Activated B cell treated with CpG ODN at 0.5 μM for 24 hours (primary cell): ENCODE data around the gene PLA2G15. TPM values are rescaled to one million over a fixed set of nuclear protein-coding genes. Genes with fewer than 3 reads are reported as not detected.

Experiments used
- ATAC-seq: fragments of 200-7000 bp; cut with Tn5 transposase; one replicate; pipeline ENCODE4 v1.10.0; 2021; ENCODE audit warnings: low read depth, mild to moderate bottlenecking, moderate library complexity
- CTCF ChIA-PET: fragments of 350-600 bp; sonication (Branson Sonifier 250); formaldehyde crosslinking; loops from one replicate; lab custom pipeline; 2021; ENCODE audit warnings: antibody characterized with exemption; lab: Charles Lee
- POLR2A ChIA-PET: fragments of 350-600 bp; sonication (Branson Sonifier 250); formaldehyde crosslinking; loops from one replicate; lab custom pipeline; 2021; ENCODE audit warnings: antibody characterized with exemption; lab: Charles Lee
- DNase-seq: peaks from one replicate; pipeline ENCODE4 v3.0.0; 2022
- H3K27ac Mint-ChIP-seq: one replicate; pipeline ENCODE4 v1.8.0; 2020; ENCODE audit warnings: mixed read lengths
- H3K27me3 Mint-ChIP-seq: one replicate; pipeline ENCODE4 v1.8.0; 2021; ENCODE audit warnings: mixed read lengths
- H3K36me3 Mint-ChIP-seq: one replicate; pipeline ENCODE4 v1.8.0; 2021; ENCODE audit warnings: low read depth, mixed read lengths
- H3K4me1 Mint-ChIP-seq: one replicate; pipeline ENCODE4 v1.8.0; 2021; ENCODE audit warnings: mixed read lengths
- H3K4me3 Mint-ChIP-seq: one replicate; pipeline ENCODE4 v1.8.0; 2020; ENCODE audit warnings: mild to moderate bottlenecking, mixed read lengths
- H3K9me3 Mint-ChIP-seq: one replicate; pipeline ENCODE4 v1.8.0; 2020; ENCODE audit warnings: mixed read lengths
- intact Hi-C: fragments of 100-400 bp; cut with micrococcal nuclease; formaldehyde crosslinking; loops from one replicate; pipeline ENCODE4 v1.15.1; 2024
- total RNA-seq: library from RNA; stranded (reverse); gene quantifications from 2 replicates; pipeline ENCODE4 v1.2.3, GENCODE V29; 2022
- TF ChIP-seq, protein P1 (sequence below): fragments of 200-600 bp; IDR thresholded peaks from one replicate; pipeline ENCODE4 v1.8.0; 2022; ENCODE audit warnings: antibody characterized with exemption, mild to moderate bottlenecking

The PLA2G15 gene
- total RNA-seq, 1 donor from 2014 or later: 8.6 TPM

- DNase-seq (no peak), ATAC-seq (no peak)
- POLR2A ChIA-PET: interaction anchor here (0.7 kb wide), 2 partner anchors 94 to 149 kb away, joined by 4 to 5 read pairs; no protein-coding TSS in a partner anchor
- peaks cover 15% of the 10 kb centered on the region for H3K36me3 Mint-ChIP-seq
- H3K4me3 Mint-ChIP-seq: no peak overlapping the region
- H3K27ac Mint-ChIP-seq: peak overlapping the region; percentile 24
- H3K4me1 Mint-ChIP-seq: peaks cover 31% of the 10 kb centered on the region
- TF ChIP-seq, protein P1, sequence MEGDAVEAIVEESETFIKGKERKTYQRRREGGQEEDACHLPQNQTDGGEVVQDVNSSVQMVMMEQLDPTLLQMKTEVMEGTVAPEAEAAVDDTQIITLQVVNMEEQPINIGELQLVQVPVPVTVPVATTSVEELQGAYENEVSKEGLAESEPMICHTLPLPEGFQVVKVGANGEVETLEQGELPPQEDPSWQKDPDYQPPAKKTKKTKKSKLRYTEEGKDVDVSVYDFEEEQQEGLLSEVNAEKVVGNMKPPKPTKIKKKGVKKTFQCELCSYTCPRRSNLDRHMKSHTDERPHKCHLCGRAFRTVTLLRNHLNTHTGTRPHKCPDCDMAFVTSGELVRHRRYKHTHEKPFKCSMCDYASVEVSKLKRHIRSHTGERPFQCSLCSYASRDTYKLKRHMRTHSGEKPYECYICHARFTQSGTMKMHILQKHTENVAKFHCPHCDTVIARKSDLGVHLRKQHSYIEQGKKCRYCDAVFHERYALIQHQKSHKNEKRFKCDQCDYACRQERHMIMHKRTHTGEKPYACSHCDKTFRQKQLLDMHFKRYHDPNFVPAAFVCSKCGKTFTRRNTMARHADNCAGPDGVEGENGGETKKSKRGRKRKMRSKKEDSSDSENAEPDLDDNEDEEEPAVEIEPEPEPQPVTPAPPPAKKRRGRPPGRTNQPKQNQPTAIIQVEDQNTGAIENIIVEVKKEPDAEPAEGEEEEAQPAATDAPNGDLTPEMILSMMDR: no peak
- CTCF ChIA-PET: interaction anchor here (1.0 kb wide), 1 partner anchor 28 kb away, joined by 3 read pairs; no protein-coding TSS in a partner anchor
- no peaks in the 10 kb centered on the region for H3K9me3 Mint-ChIP-seq
- no peaks in the 10 kb centered on the region for H3K27me3 Mint-ChIP-seq
- intact Hi-C loops: loop anchor here (10.0 kb wide), 2 partner anchors 569 to 749 kb away; partner anchors contain the start of genes ACD, AGRP, ATP6V0D1 and C16orf86
Measured at GRCh38 chr16:68233835-68234187, 11.4 kb upstream of the PLA2G15 start.

- ChIA-PET POLR2A (no interaction called here), CTCF (interaction anchor here (1.0 kb wide), 1 partner anchor 27 kb away, joined by 3 read pairs; no protein-coding TSS in a partner anchor)
- H3K36me3 Mint-ChIP-seq: peaks cover 11% of the 10 kb centered on the region
- ATAC-seq (no peak), DNase-seq (no peak)
- peaks cover 29% of the 10 kb centered on the region for H3K4me1 Mint-ChIP-seq
- TF ChIP-seq, protein P1: no peak
- no peaks in the 10 kb centered on the region for H3K27me3 Mint-ChIP-seq
- peak overlapping the region; percentile 51 for H3K4me3 Mint-ChIP-seq
- intact Hi-C loops: loop anchor here (10.0 kb wide), 2 partner anchors 570 to 750 kb away; partner anchors contain the start of genes ACD, AGRP, ATP6V0D1 and C16orf86
- H3K9me3 Mint-ChIP-seq: no peaks in the 10 kb centered on the region
- H3K27ac Mint-ChIP-seq: peak overlapping the region; percentile 24
Measured at GRCh38 chr16:68234188-68235107, 10.7 kb upstream of the PLA2G15 start.

GRCh38 chr16:68235108-68235886 is 9.9 kb upstream of the PLA2G15 start:
- ChIA-PET POLR2A (interaction anchor here (0.6 to 2.0 kb wide), 2 partner anchors 10 to 234 kb away, joined by 4 to 13 read pairs; partner anchors contain the start of gene PLA2G15), CTCF (interaction anchor here (2.2 kb wide), 1 partner anchor 26 kb away, joined by 8 read pairs; no protein-coding TSS in a partner anchor)
- Mint-ChIP-seq H3K4me1 (peaks cover 33% of the 10 kb centered on the region), H3K27ac (no peak overlapping the region), H3K27me3 (no peaks in the 10 kb centered on the region), H3K36me3 (peaks cover 9% of the 10 kb centered on the region), H3K9me3 (no peaks in the 10 kb centered on the region), H3K4me3 (peak overlapping the region; percentile 41)
- ATAC-seq (no peak), DNase-seq (no peak)
- intact Hi-C loops: loop anchor here (10.0 kb wide), 2 partner anchors 570 to 750 kb away; partner anchors contain the start of genes ACD, AGRP, ATP6V0D1 and C16orf86
- TF ChIP-seq, protein P1: no peak

- TF ChIP-seq, protein P1: no peak
- ATAC-seq: no peak
- ChIA-PET CTCF (interaction anchor here (2.2 kb wide), 1 partner anchor 26 kb away, joined by 8 read pairs; no protein-coding TSS in a partner anchor), POLR2A (interaction anchor here (0.6 to 2.0 kb wide), 2 partner anchors 9 to 234 kb away, joined by 4 to 13 read pairs; partner anchors contain the start of gene PLA2G15)
- H3K36me3 Mint-ChIP-seq: peaks cover 6% of the 10 kb centered on the region
- no peak for DNase-seq
- H3K9me3 Mint-ChIP-seq: no peaks in the 10 kb centered on the region
- peaks cover 33% of the 10 kb centered on the region for H3K4me1 Mint-ChIP-seq
- intact Hi-C loops: loop anchor here (2.0 to 10.0 kb wide), 4 partner anchors 29 to 751 kb away; partner anchors contain the start of genes ACD, AGRP, ATP6V0D1 and C16orf86
- H3K27me3 Mint-ChIP-seq: no peaks in the 10 kb centered on the region
- H3K27ac Mint-ChIP-seq: peak within 1 kb of the TSS; percentile 52
- peak within 1 kb of the TSS; percentile 93 for H3K4me3 Mint-ChIP-seq
Measured at GRCh38 chr16:68235887-68236136, 9.4 kb upstream of the PLA2G15 start, which contains the start of gene ESRP2. Gene ESRP2 (minus strand): TSS chr16:68236127. CDS start chr16:68236045, 82 bp downstream.
